Rectal smooth muscle tissue (tissue), 1 donor: ENCODE data around the gene GBF1.

ENCODE experiments used
- H3K27ac ChIP-seq: one replicate; pipeline ENCODE4 v1.7.0; 2013; ENCODE audit warnings: low read depth, low read length, inconsistent platforms
- H3K27me3 ChIP-seq: one replicate; pipeline ENCODE4 v1.7.0; 2013; ENCODE audit warnings: low read length; ENCODE audit not compliant: control insufficient read depth, insufficient read depth
- H3K36me3 ChIP-seq: one replicate; pipeline ENCODE4 v1.7.0; 2013; ENCODE audit warnings: low read length; ENCODE audit not compliant: control insufficient read depth, insufficient read depth
- H3K4me1 ChIP-seq: one replicate; pipeline ENCODE4 v1.7.0; 2013; ENCODE audit warnings: low read length; ENCODE audit not compliant: control insufficient read depth, insufficient read depth
- H3K4me3 ChIP-seq: one replicate; pipeline ENCODE4 v1.7.0; 2013; ENCODE audit warnings: low read length
- H3K9ac ChIP-seq: one replicate; pipeline ENCODE4 v1.7.0; 2013; ENCODE audit warnings: low read length

Gene GBF1

GRCh38 chr10:102283488-102283887, 38.2 kb downstream of the GBF1 start:
- Histone ChIP-seq H3K27ac (no peak overlapping the region), H3K4me1 (peaks cover 12% of the 10 kb centered on the region), H3K27me3 (no peaks in the 10 kb centered on the region), H3K4me3 (no peak overlapping the region), H3K36me3 (no peaks in the 10 kb centered on the region), H3K9ac (no peak overlapping the region)

DNA sequence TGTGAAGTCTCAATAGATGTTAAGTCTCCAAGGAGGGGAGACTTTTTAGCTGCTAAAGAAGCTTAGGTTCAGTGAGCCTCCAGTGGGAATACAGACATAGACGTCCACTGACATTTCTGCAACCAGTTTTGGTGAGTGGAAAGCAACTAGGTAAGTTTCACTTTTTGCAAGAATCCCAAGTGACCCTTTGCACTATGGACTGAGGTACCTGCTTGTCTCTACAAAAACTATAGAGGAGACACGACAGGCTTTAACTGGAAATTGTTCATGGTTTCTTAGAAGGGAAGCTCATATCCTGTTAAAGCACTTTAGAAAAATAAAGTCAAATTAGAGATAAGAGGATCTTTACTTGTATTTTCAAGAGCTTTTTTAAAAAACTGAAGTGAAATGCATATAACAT, 38.6 kb downstream of the GBF1 start:
- no peaks in the 10 kb centered on the region for H3K27me3 ChIP-seq
- no peak overlapping the region for H3K27ac ChIP-seq
- H3K4me3 ChIP-seq = no peak overlapping the region
- no peak overlapping the region for H3K9ac ChIP-seq
- H3K36me3 ChIP-seq = no peaks in the 10 kb centered on the region
- peaks cover 12% of the 10 kb centered on the region for H3K4me1 ChIP-seq

DNA sequence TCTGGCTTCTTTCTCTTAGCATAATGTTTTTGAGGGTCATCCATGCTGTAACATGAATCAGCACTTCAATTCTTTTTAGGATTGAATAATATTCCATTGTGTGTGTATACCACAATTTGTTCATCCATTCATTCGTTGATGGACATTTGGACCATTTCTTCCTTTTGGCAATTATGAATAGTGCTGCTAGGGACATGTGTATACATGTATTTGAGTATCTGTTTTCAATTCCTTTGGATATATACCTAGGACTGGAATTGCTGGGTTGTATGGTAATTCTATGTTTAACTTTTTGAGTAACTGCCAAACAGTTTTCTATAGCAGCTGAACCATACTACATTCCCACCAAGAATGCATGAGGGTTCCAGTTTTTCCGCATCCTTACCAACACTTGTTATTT, 39.2 kb downstream of the GBF1 start:
- H3K27me3 ChIP-seq = no peaks in the 10 kb centered on the region
- H3K4me3 ChIP-seq = no peak overlapping the region
- no peak overlapping the region for H3K27ac ChIP-seq
- no peaks in the 10 kb centered on the region for H3K36me3 ChIP-seq
- H3K9ac ChIP-seq = no peak overlapping the region
- peaks cover 12% of the 10 kb centered on the region for H3K4me1 ChIP-seq

GRCh38 chr10:102285133-102285532, 39.8 kb downstream of the GBF1 start:
- H3K4me3 ChIP-seq = no peak overlapping the region
- H3K27me3 ChIP-seq = no peaks in the 10 kb centered on the region
- no peak overlapping the region for H3K27ac ChIP-seq
- H3K4me1 ChIP-seq = peaks cover 11% of the 10 kb centered on the region
- no peaks in the 10 kb centered on the region for H3K36me3 ChIP-seq
- H3K9ac ChIP-seq = no peak overlapping the region

DNA sequence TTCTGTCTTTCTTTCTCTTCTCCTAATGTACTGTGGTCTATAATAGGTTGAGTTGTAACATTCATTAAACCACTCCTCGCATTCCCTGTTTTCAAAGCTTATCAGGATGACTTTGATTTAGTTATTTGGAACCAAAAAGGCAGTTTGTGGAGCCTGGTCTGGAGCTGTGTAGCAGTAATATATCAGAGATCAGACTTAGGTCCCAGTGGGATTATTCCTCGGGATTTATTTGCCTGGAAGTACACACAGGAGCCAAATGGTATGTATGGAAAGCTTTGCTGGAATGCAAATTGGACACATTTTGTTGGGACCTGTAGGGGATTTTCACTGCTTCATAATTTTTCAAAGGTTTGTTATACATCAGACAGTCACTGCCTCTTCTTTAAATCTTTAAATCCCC, 40.9 kb downstream of the GBF1 start:
- Histone ChIP-seq H3K27ac (no peak overlapping the region), H3K4me1 (peaks cover 2% of the 10 kb centered on the region), H3K27me3 (no peaks in the 10 kb centered on the region), H3K4me3 (no peak overlapping the region), H3K36me3 (no peaks in the 10 kb centered on the region), H3K9ac (no peak overlapping the region)

GRCh38 chr10:102287538-102287937, 42.2 kb downstream of the GBF1 start:
- H3K4me1 ChIP-seq = peaks cover 5% of the 10 kb centered on the region
- H3K27me3 ChIP-seq = no peaks in the 10 kb centered on the region
- no peak overlapping the region for H3K4me3 ChIP-seq
- no peaks in the 10 kb centered on the region for H3K36me3 ChIP-seq
- H3K27ac ChIP-seq = no peak overlapping the region
- H3K9ac ChIP-seq = no peak overlapping the region

- peaks cover 5% of the 10 kb centered on the region for H3K4me1 ChIP-seq
- no peaks in the 10 kb centered on the region for H3K27me3 ChIP-seq
- no peak overlapping the region for H3K27ac ChIP-seq
- H3K36me3 ChIP-seq = no peaks in the 10 kb centered on the region
- no peak overlapping the region for H3K9ac ChIP-seq
- H3K4me3 ChIP-seq = no peak overlapping the region
Measured at GRCh38 chr10:102287991-102288390, 42.7 kb downstream of the GBF1 start.

- H3K4me1 ChIP-seq = peaks cover 5% of the 10 kb centered on the region
- no peaks in the 10 kb centered on the region for H3K27me3 ChIP-seq
- H3K4me3 ChIP-seq = no peak overlapping the region
- no peaks in the 10 kb centered on the region for H3K36me3 ChIP-seq
- no peak overlapping the region for H3K27ac ChIP-seq
- no peak overlapping the region for H3K9ac ChIP-seq
Measured at GRCh38 chr10:102289356-102289755, 44.0 kb downstream of the GBF1 start.

DNA sequence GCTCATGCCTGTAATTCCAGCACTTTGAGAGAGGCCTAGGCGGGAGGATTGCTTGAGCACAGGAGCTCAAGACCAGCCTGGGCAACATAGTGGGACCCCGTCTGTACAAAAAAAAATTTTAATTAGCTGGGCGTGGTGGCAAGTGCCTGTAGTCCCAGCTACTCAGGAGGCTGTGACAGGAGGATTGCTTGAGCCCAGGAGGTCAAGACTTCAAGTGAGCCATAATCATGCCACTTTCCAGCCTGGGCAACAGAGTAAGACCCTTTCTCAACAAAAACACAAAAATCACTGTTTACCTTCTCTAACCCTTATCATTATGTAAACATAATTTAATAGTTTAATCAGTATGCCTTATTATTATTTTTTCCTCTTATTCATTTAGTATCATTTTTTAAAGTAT, 44.5 kb downstream of the GBF1 start:
- H3K9ac ChIP-seq = no peak overlapping the region
- H3K4me3 ChIP-seq = no peak overlapping the region
- H3K27ac ChIP-seq = no peak overlapping the region
- H3K36me3 ChIP-seq = no peaks in the 10 kb centered on the region
- H3K27me3 ChIP-seq = no peaks in the 10 kb centered on the region
- peaks cover 5% of the 10 kb centered on the region for H3K4me1 ChIP-seq

DNA sequence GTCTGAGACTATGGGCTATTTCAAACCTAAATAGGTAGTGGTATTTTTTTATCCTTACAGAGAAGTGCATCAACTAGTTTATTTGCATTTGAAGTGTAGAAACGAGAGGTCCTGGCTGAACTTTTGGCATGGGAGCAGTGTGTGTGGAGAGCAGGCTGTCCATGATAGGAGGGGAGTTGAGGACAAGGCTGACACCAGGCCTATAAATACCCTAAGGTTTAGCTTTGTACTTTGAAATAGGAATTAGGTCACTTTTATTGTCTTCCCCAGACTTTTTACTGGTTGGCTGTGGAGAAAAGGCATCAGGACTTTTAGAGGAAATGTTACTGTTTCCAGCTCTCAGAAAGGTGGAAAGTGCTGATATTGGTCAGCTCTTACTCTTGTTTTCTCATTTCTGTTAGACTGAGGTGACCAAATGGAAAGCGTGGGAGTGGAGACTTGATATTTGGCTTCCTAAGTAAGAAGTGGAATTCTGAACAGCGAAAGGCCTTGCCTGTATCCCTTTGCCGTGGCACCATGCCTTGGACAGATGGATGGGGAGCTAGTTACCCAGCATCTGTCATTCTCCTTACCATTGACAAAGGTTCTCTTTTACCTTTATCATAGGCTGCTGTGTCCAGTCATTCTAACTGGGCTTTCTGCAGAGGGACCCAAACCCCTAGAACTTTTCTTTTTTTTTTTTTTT, 46.0 kb downstream of the GBF1 start:
- Histone ChIP-seq H3K27ac (no peak overlapping the region), H3K36me3 (no peaks in the 10 kb centered on the region), H3K9ac (no peak overlapping the region), H3K4me1 (peaks cover 5% of the 10 kb centered on the region), H3K27me3 (no peaks in the 10 kb centered on the region), H3K4me3 (no peak overlapping the region)

- no peak overlapping the region for H3K27ac ChIP-seq
- H3K9ac ChIP-seq = no peak overlapping the region
- no peaks in the 10 kb centered on the region for H3K36me3 ChIP-seq
- no peaks in the 10 kb centered on the region for H3K27me3 ChIP-seq
- H3K4me1 ChIP-seq = peaks cover 6% of the 10 kb centered on the region
- H3K4me3 ChIP-seq = no peak overlapping the region
Measured at GRCh38 chr10:102297101-102297500, 51.8 kb downstream of the GBF1 start.

GRCh38 chr10:102298899-102299298, 53.6 kb downstream of the GBF1 start:
- Histone ChIP-seq H3K4me1 (peaks cover 6% of the 10 kb centered on the region), H3K4me3 (no peak overlapping the region), H3K9ac (no peak overlapping the region), H3K27me3 (no peaks in the 10 kb centered on the region), H3K27ac (no peak overlapping the region), H3K36me3 (no peaks in the 10 kb centered on the region)

- Histone ChIP-seq H3K9ac (no peak overlapping the region), H3K4me3 (no peak overlapping the region), H3K27ac (no peak overlapping the region), H3K27me3 (no peaks in the 10 kb centered on the region), H3K4me1 (peaks cover 6% of the 10 kb centered on the region), H3K36me3 (no peaks in the 10 kb centered on the region)
Measured at GRCh38 chr10:102299873-102300272, 54.5 kb downstream of the GBF1 start.
